Mesothelial cell of epicardium (in vitro differentiated cells): ENCODE measurements around the gene OSCP1. TPM values are rescaled to one million over a fixed set of nuclear protein-coding genes. Genes with fewer than 3 reads are reported as not detected.
A peak's percentile ranks its signal among the peaks of the same experiment; 100 is the strongest.

Experiments
- DNase-seq, 2 experiments: peaks; one replicate each; pipeline ENCODE4 v3.0.0; 2021; ENCODE audit warnings: low spot score in 2 of 2; ENCODE audit not compliant: unreplicated experiment in 2 of 2
- H3K27ac Mint-ChIP-seq: 2 replicates; pipeline ENCODE4 v1.8.0; 2021; ENCODE audit warnings: mixed read lengths
- H3K27me3 Mint-ChIP-seq: 2 replicates; pipeline ENCODE4 v1.8.0; 2021; ENCODE audit warnings: low read depth, mixed read lengths
- H3K36me3 Mint-ChIP-seq: 2 replicates; pipeline ENCODE4 v1.8.0; 2021; ENCODE audit warnings: mixed read lengths
- H3K4me1 Mint-ChIP-seq: 2 replicates; pipeline ENCODE4 v1.8.0; 2021; ENCODE audit warnings: mixed read lengths
- H3K4me3 Mint-ChIP-seq: 2 replicates; pipeline ENCODE4 v1.8.0; 2021; ENCODE audit warnings: mild to moderate bottlenecking, moderate library complexity, mixed read lengths
- H3K9me3 Mint-ChIP-seq: 2 replicates; pipeline ENCODE4 v1.8.0; 2021; ENCODE audit warnings: mixed read lengths
- total RNA-seq: library from RNA; stranded (reverse); gene quantifications from 3 replicates; pipeline ENCODE4 v1.2.1, GENCODE V29; 2021
- TF ChIP-seq, protein P1 (sequence below): fragments of 200-600 bp; sonication (generic); IDR thresholded peaks from one replicate; pipeline ENCODE4 v1.5.0; 2021; ENCODE audit warnings: antibody characterized with exemption; ENCODE audit not compliant: unreplicated experiment

The OSCP1 gene
- total RNA-seq, 1 donor from 2014 or later: 7.0 TPM

DNA sequence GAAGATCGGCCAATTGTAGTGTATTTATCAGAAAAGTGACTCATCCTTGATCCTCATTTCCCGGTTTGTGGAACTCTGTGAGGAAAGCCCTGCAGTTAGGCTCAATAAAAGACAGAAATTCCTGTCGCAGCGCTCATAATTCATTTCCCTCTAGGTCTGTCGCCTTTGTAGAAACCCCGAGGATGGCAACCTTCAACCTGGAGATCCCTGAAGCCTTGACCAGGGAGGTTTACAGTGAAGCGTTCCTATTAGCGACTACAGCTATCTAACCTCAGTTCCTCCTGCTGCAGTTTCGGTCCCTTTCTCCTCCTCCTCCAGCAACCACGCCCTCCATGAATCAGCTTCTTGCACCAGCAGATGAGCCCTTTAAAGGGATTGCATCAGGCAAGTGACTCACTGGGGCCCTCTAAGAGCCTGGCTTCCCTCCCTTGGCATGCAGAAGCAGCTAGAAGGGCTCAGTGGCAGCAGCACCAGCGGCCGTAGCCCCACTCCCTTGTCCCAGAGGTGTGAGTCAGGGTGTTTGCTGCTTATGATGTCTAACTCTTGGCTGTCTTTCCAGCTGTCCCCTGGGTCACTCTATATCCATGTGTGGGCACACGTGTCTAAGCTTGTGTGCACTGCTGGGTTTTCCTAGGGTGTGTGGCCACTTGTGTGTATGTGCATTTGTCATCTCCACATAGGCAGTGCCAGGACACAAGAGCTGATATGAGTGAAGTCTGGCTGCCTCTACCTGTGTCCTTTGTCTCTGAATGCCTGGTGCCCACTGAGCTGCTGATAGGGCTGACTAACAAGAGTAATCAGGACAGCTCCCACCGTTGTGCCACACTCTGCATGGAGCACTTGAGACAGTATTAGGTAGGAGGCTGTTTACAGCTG lies 63.7 kb downstream of the OSCP1 start:
- DNase-seq: peak in 1 of 2 experiments; percentile 70
- no peaks in the 10 kb centered on the region for H3K9me3 Mint-ChIP-seq
- H3K4me3 Mint-ChIP-seq: peak overlapping the region; percentile 95
- H3K4me1 Mint-ChIP-seq: peaks cover 33% of the 10 kb centered on the region
- peak overlapping the region; percentile 97 for H3K27ac Mint-ChIP-seq
- TF ChIP-seq, protein P1, sequence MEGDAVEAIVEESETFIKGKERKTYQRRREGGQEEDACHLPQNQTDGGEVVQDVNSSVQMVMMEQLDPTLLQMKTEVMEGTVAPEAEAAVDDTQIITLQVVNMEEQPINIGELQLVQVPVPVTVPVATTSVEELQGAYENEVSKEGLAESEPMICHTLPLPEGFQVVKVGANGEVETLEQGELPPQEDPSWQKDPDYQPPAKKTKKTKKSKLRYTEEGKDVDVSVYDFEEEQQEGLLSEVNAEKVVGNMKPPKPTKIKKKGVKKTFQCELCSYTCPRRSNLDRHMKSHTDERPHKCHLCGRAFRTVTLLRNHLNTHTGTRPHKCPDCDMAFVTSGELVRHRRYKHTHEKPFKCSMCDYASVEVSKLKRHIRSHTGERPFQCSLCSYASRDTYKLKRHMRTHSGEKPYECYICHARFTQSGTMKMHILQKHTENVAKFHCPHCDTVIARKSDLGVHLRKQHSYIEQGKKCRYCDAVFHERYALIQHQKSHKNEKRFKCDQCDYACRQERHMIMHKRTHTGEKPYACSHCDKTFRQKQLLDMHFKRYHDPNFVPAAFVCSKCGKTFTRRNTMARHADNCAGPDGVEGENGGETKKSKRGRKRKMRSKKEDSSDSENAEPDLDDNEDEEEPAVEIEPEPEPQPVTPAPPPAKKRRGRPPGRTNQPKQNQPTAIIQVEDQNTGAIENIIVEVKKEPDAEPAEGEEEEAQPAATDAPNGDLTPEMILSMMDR: no peak
- peaks cover 7% of the 10 kb centered on the region for H3K36me3 Mint-ChIP-seq
- H3K27me3 Mint-ChIP-seq: no peaks in the 10 kb centered on the region

DNA sequence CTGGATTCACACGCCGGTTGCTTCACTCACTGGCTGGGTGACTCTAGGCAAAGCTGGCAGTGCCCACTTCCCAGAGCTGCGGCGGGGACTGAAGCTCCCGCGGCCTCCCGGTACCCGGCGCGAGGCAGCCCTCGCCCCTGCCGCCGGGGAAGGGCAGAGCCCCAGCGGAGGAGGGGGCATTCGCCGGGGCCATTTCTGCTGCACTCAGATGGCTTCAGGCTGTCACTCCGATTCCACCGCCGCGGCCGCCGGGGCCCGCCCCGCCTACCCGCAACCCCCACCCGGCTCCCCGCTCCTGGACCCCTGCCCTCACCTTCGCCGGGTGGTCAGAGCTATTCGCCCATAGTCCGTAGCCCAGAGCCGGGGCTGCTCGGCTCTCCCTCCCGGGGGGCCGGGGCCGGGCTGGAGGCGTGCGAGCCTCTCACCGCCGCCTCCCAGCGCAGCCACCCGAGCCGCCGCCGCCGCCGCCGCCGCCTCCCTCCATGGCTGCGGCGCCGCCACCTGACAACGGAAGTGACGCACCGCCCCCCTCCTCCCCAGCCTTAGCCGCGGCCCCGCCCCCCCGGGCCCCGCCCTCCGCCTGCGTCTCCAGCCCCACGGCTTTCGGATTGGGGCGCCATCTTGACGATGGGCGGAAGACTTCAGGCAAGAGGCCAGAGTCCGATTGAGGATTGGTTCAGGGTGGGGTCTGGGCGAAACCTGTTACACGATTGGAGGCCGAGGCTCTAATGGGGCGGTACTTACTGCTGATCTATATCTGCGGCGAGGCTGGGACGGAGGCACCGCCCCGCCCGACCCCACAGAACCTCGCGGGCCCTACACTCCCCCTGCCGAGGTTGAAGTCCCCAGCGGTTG lies 64.6 kb downstream of the OSCP1 start, which contains the start of gene STK40:
TSS of gene STK40 (minus strand) at position 515 of the 855 bp plus-strand sequence. CDS start 24,592 bp downstream, outside the sequence.
- H3K36me3 Mint-ChIP-seq: peaks cover 2% of the 10 kb centered on the region
- no peaks in the 10 kb centered on the region for H3K27me3 Mint-ChIP-seq
- H3K4me1 Mint-ChIP-seq: peaks cover 33% of the 10 kb centered on the region
- H3K9me3 Mint-ChIP-seq: no peaks in the 10 kb centered on the region
- peak; percentile 92 to 96 for DNase-seq
- H3K27ac Mint-ChIP-seq: peak within 1 kb of the TSS; percentile 97
- H3K4me3 Mint-ChIP-seq: peak within 1 kb of the TSS; percentile 95
- TF ChIP-seq, protein P1: no peak

DNA sequence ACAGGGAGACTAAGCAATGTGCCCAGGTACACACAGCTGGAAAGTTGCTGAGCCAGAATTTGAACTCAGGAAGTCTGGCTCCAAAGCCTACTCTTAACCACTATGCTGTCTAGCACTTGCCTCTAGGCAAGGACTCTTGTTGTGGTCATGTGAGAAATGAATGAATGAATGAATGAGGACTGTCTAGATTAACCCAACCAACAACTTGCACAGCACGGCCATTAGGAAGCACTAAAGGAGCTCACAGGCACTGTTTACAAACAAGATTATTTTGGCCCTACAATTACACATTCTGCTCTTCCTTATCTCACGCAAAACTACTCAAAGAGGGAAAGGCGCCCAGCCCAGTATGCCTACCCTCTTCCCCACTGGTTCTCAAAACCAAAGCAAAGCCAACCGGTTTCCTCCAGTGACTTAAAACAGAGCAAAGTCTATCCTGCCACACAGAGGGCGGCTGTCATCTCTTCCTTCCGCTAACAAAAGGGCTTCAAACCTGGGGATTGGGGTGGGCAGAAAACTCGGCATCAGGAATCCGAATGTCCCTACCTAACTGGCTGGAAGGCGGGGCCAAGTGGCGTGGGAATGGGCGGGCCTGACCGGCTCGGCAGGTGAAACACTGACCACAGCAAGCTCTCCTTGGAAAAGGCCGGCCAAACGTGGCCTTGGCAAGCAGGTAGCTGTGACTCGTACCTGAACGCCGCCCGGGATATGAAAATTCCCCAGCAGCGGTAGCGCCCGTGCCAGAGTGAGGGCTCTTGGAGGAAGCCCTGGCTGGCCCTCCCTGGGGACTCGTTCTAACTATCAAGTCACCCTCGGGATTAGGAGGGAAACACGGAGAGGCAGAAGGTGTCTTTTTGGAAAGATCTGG lies 65.5 kb downstream of the OSCP1 start:
- H3K27me3 Mint-ChIP-seq: no peaks in the 10 kb centered on the region
- peak overlapping the region; percentile 95 for H3K4me3 Mint-ChIP-seq
- H3K9me3 Mint-ChIP-seq: no peaks in the 10 kb centered on the region
- peaks cover 33% of the 10 kb centered on the region for H3K4me1 Mint-ChIP-seq
- TF ChIP-seq, protein P1: no peak
- H3K27ac Mint-ChIP-seq: peak overlapping the region; percentile 96
- peaks cover 2% of the 10 kb centered on the region for H3K36me3 Mint-ChIP-seq
- peak in 1 of 2 experiments; percentile 56 for DNase-seq

DNA sequence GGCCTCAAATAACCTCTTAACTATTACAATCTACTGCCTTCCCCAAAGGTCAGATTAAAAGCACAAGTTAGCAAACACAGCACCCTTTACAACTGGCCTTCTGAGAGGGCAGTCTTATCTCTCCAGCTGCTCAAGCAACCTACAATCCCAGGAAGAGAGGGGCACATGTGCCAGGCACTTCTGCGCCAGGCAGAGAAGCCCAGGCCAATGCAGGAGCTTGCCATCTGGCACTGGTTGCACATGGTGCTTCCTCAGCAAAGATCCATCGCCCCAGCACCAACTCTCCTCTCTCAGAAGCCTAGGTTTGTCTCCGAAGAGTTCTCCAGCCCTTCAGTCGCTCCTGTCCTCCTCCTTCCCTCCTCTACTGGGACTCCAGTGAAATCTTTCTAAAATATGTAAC lies 67.0 kb downstream of the OSCP1 start:
- peaks cover 33% of the 10 kb centered on the region for H3K4me1 Mint-ChIP-seq
- H3K27me3 Mint-ChIP-seq: no peaks in the 10 kb centered on the region
- TF ChIP-seq, protein P1: no peak
- no peaks in the 10 kb centered on the region for H3K36me3 Mint-ChIP-seq
- DNase-seq: no peak
- H3K9me3 Mint-ChIP-seq: no peaks in the 10 kb centered on the region
- peak overlapping the region; percentile 66 for H3K27ac Mint-ChIP-seq
- H3K4me3 Mint-ChIP-seq: no peak overlapping the region

DNA sequence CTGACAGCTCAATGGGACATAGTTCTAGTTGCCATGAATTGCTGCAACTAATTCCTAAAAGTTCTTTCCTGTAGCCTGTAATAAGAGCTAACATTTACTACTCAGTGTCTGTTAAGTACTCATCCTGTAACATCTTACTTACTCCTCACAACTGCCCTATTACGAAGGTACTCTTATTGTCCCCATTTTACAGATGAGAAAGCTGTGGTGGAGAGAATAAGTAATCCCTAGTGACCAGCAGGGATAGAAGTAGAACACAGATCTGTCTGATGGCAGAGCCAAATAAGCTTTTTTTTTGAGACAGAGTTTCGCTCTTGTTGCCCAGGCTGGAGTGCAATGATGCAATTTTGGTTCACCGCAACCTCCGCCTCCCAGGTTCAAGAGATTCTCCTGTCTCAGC lies 67.6 kb downstream of the OSCP1 start:
- Mint-ChIP-seq H3K36me3 (no peaks in the 10 kb centered on the region), H3K4me3 (no peak overlapping the region), H3K27ac (no peak overlapping the region), H3K4me1 (peaks cover 32% of the 10 kb centered on the region), H3K9me3 (no peaks in the 10 kb centered on the region), H3K27me3 (no peaks in the 10 kb centered on the region)
- TF ChIP-seq, protein P1: no peak
- no peak for DNase-seq
